ENCODE data around the gene DLG4.

DNA sequence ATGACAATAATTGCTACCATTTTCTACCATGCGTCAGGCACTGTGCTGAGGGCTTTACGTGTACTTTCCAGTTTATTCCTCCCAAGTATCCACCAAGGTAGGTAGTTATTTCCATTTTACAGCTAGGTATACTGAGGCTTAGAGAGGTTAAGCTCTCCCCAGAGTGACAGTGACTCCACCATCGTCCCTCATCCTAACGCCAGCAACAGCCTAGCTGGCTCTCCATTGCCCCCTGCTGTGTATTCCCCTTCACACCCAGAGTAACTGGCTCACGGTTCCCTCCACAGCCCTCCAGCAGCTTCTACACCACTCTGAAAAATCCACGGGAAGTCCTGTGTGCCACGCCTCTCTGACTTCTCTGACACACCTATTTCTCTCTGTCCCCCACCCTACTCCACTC lies 33.4 kb downstream of the DLG4 start:
- TF ChIP-seq, protein P1, sequence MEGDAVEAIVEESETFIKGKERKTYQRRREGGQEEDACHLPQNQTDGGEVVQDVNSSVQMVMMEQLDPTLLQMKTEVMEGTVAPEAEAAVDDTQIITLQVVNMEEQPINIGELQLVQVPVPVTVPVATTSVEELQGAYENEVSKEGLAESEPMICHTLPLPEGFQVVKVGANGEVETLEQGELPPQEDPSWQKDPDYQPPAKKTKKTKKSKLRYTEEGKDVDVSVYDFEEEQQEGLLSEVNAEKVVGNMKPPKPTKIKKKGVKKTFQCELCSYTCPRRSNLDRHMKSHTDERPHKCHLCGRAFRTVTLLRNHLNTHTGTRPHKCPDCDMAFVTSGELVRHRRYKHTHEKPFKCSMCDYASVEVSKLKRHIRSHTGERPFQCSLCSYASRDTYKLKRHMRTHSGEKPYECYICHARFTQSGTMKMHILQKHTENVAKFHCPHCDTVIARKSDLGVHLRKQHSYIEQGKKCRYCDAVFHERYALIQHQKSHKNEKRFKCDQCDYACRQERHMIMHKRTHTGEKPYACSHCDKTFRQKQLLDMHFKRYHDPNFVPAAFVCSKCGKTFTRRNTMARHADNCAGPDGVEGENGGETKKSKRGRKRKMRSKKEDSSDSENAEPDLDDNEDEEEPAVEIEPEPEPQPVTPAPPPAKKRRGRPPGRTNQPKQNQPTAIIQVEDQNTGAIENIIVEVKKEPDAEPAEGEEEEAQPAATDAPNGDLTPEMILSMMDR (conservative IDR thresholded peaks at IDR 0.05; ENCODE audit: low read length) = peak; percentile 60
- no peak for TF ChIP-seq EZH2phosphoT487 (IDR thresholded peaks at IDR 0.05; ENCODE audit: borderline replicate concordance, low read depth, low read length)
